Ishikawa (cell line): ENCODE data around the gene MARCHF3.

Experiments used
- CEBPB ChIP-seq: IDR thresholded peaks from 2 replicates; pipeline ENCODE4 v1.6.1; 2012
- CREB1 ChIP-seq: IDR thresholded peaks from 2 replicates; pipeline ENCODE4 v1.6.1; 2012; ENCODE audit warnings: low read depth
- EGR1 ChIP-seq: IDR thresholded peaks from 2 replicates; pipeline ENCODE4 v1.6.1; 2012
- EP300 ChIP-seq: IDR thresholded peaks from 2 replicates; pipeline ENCODE4 v1.6.1; 2012; ENCODE audit warnings: borderline replicate concordance
- FOXM1 ChIP-seq: IDR thresholded peaks from 2 replicates; pipeline ENCODE4 v1.6.1; 2012; ENCODE audit warnings: low read depth, borderline replicate concordance
- NFIC ChIP-seq: IDR thresholded peaks from 2 replicates; pipeline ENCODE4 v1.6.1; 2012
- RAD21 ChIP-seq: IDR thresholded peaks from 2 replicates; pipeline ENCODE4 v1.6.1; 2012; ENCODE audit warnings: low read depth
- REST ChIP-seq: IDR thresholded peaks from 2 replicates; pipeline ENCODE4 v1.6.1; 2012; ENCODE audit warnings: low read depth, mild to moderate bottlenecking
- TAF1 ChIP-seq: IDR thresholded peaks from 2 replicates; pipeline ENCODE4 v1.6.1; 2012; ENCODE audit warnings: low read depth, mild to moderate bottlenecking
- TCF12 ChIP-seq: IDR thresholded peaks from 2 replicates; pipeline ENCODE4 v1.6.1; 2012; ENCODE audit warnings: low read depth
- TEAD4 ChIP-seq: IDR thresholded peaks from 2 replicates; pipeline ENCODE4 v1.6.1; 2012
- YY1 ChIP-seq: IDR thresholded peaks from 2 replicates; pipeline ENCODE4 v1.6.1; 2012; ENCODE audit warnings: low read depth
- ZBTB7A ChIP-seq: IDR thresholded peaks from 2 replicates; pipeline ENCODE4 v1.6.1; 2012; ENCODE audit warnings: low read depth
- TF ChIP-seq, protein P1 (sequence below): IDR thresholded peaks from 2 replicates; pipeline ENCODE4 v1.6.1; 2012
- TF ChIP-seq, protein P2 (sequence below): IDR thresholded peaks from 2 replicates; pipeline ENCODE4 v1.6.1; 2012

Gene MARCHF3

DNA sequence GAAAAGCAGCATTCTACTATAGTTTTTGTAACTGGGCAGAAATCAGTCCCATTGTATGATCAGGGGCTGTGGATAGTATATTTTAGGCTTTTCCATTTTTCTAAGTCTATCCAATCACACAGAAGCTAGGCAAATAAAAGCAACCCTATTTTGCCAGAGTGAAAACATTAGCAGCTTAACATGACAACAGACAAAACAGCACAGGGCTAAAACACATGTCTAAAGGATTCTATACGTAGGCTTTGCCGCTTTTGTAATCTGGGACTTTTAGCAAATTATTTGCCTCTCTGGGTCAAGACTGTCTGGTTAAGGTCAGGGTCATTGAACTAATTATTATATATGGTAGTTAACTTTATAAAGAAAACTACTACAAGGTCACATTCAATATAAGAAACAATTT is 4.2 kb downstream of the MARCHF3 start:
- TF ChIP-seq ZBTB7A (no peak), FOXM1 (no peak), CEBPB (no peak), EGR1 (no peak), TAF1 (no peak), TCF12 (no peak), EP300 (no peak), TEAD4 (no peak), YY1 (no peak), REST (no peak), NFIC (no peak), RAD21 (no peak)
- TF ChIP-seq, protein P1, sequence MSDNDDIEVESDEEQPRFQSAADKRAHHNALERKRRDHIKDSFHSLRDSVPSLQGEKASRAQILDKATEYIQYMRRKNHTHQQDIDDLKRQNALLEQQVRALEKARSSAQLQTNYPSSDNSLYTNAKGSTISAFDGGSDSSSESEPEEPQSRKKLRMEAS = no peak
- TF ChIP-seq, protein P2, sequence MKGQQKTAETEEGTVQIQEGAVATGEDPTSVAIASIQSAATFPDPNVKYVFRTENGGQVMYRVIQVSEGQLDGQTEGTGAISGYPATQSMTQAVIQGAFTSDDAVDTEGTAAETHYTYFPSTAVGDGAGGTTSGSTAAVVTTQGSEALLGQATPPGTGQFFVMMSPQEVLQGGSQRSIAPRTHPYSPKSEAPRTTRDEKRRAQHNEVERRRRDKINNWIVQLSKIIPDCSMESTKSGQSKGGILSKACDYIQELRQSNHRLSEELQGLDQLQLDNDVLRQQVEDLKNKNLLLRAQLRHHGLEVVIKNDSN = no peak

DNA sequence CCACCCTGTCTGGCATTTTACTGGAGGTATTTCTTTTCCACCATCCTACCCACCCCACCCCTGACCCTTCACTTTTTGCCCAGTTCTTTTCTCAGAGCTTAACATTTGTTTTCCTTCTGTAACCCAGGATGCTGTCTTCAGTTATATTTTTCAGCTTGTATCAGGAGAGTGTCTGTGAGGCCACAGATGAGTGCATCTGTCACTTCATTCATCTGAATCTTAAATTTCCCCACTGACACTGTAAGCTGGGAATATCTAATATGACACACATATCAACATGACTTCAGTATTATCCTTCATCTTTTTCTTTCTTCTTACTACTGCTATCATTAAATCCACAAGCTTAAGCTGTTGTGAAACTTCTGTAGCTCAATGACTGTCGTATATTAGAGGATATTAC is 4.9 kb downstream of the MARCHF3 start:
- TF ChIP-seq RAD21 = no peak
- TF ChIP-seq ZBTB7A = no peak
- no peak for TF ChIP-seq NFIC
- TF ChIP-seq YY1 = no peak
- no peak for TF ChIP-seq TCF12
- TF ChIP-seq TEAD4 = no peak
- TF ChIP-seq REST = no peak
- TF ChIP-seq, protein P1 = no peak
- TF ChIP-seq EP300 = no peak
- TF ChIP-seq TAF1 = no peak
- TF ChIP-seq EGR1 = no peak
- TF ChIP-seq CREB1 = no peak
- no peak for TF ChIP-seq CEBPB
- TF ChIP-seq FOXM1 = no peak
- TF ChIP-seq, protein P2 = no peak

- TF ChIP-seq ZBTB7A (no peak), TCF12 (no peak), YY1 (no peak), EP300 (no peak), TEAD4 (no peak), CEBPB (no peak), RAD21 (no peak), TAF1 (no peak), FOXM1 (no peak), EGR1 (no peak), CREB1 (no peak), NFIC (no peak), REST (no peak)
- TF ChIP-seq, protein P1 = no peak
- TF ChIP-seq, protein P2 = no peak
Measured at GRCh38 chr5:127024821-127025220, 5.5 kb downstream of the MARCHF3 start.
